ENCODE data around the gene FOXO3. TPM values are rescaled to one million over a fixed set of nuclear protein-coding genes. Genes with fewer than 3 reads are reported as not detected.
"Not testable (repeated sequence)": the region's sequence is repeated elsewhere in the genome, so short reads cannot be mapped to it uniquely, and the experiment has no call there.

Gene FOXO3
- total and polyA plus RNA-seq, 2 experiments from 2014 or later = 19.7 to 36.6 TPM

- H2AFZ ChIP-seq = peak overlapping the region; percentile 87
These were observed 744 bp upstream of the FOXO3 start for GRCh38 chr6:108559884-108560462.

GRCh38 chr6:108561309-108561647, 561 bp downstream of the FOXO3 start:
- H3K36me3 ChIP-seq (ENCODE audit: low read depth); H3K9me2 ChIP-seq (ENCODE audit: insufficient read depth); H2AFZ ChIP-seq; in situ Hi-C loops (cut with MboI); H4K20me1 ChIP-seq (ENCODE audit: insufficient read depth); H3K9me3 ChIP-seq (ENCODE audit: low read depth); H3K27me3 ChIP-seq (replicated peaks; ENCODE audit: insufficient read depth): not testable (repeated sequence)
- peak overlapping the region; percentile 98 for H3K4me3 ChIP-seq
- H3F3A ChIP-seq (ENCODE audit: insufficient read depth) = peaks cover 37% of the 10 kb centered on the region
- peak overlapping the region; percentile 96 for H3K4me2 ChIP-seq (ENCODE audit: unreplicated experiment)
- H3K79me2 ChIP-seq (ENCODE audit: insufficient read depth) = peaks cover 42% of the 10 kb centered on the region
- H3K4me1 ChIP-seq (ENCODE audit: insufficient read depth) = peaks cover 35% of the 10 kb centered on the region
- peak; percentile 29 for DNase-seq
- WGBS, 2 experiments (ENCODE audit: low coverage in 1 of 2, low lambda C conversion rate in 2 of 2, missing lambda C conversion rate in 2 of 2) = no CpG with 5 or more reads among the region's 40 CpGs
- H3K27ac ChIP-seq = peak overlapping the region; percentile 97
- H3K9ac ChIP-seq = peak overlapping the region; percentile 98

More at GRCh38 chr6:108559884-108560462, 744 bp upstream of the FOXO3 start:
- DNase-seq = peak; percentile 85
- peaks cover 25% of the 10 kb centered on the region for H3F3A ChIP-seq (ENCODE audit: insufficient read depth)
- TF ChIP-seq EZH2 (IDR thresholded peaks at IDR 0.05; ENCODE audit: insufficient read depth, poor library complexity, severe bottlenecking) = no peak
- TF ChIP-seq EZH2phosphoT487 (IDR thresholded peaks at IDR 0.05; ENCODE audit: insufficient read depth, low read depth) = no peak
- H3K79me2 ChIP-seq (ENCODE audit: insufficient read depth) = peaks cover 30% of the 10 kb centered on the region
- H3K4me3 ChIP-seq = peak overlapping the region; percentile 98
- H3K27me3 ChIP-seq (replicated peaks; ENCODE audit: insufficient read depth) = no peaks in the 10 kb centered on the region
- no peaks in the 10 kb centered on the region for H3K9me3 ChIP-seq (ENCODE audit: low read depth)
- H3K4me2 ChIP-seq (ENCODE audit: unreplicated experiment) = peak overlapping the region; percentile 96
- no peaks in the 10 kb centered on the region for H3K36me3 ChIP-seq (ENCODE audit: low read depth)
- in situ Hi-C loops (cut with MboI) = no loop called here
- H3K27ac ChIP-seq = peak overlapping the region; percentile 97
- no peaks in the 10 kb centered on the region for H3K9me2 ChIP-seq (ENCODE audit: insufficient read depth)
- peaks cover 23% of the 10 kb centered on the region for H3K4me1 ChIP-seq (ENCODE audit: insufficient read depth)
- H3K9ac ChIP-seq = peak overlapping the region; percentile 98
- WGBS, 2 experiments (ENCODE audit: low coverage in 1 of 2, low lambda C conversion rate in 2 of 2, missing lambda C conversion rate in 2 of 2) = 1% methylated on average over 50 to 62 of the region's 64 CpGs
- H4K20me1 ChIP-seq (ENCODE audit: insufficient read depth) = no peaks in the 10 kb centered on the region

GRCh38 chr6:108561742-108562502, 1.2 kb downstream of the FOXO3 start:
- Histone ChIP-seq H3K9me2 (ENCODE audit: insufficient read depth) (no peaks in the 10 kb centered on the region), H3K79me2 (ENCODE audit: insufficient read depth) (peaks cover 48% of the 10 kb centered on the region), H2AFZ (peak overlapping the region; percentile 20; the same call in 1 of the 2 replicates), H3K9me3 (ENCODE audit: low read depth) (no peaks in the 10 kb centered on the region), H3K27me3 (replicated peaks; ENCODE audit: insufficient read depth) (no peaks in the 10 kb centered on the region), H4K20me1 (ENCODE audit: insufficient read depth) (peaks cover 10% of the 10 kb centered on the region), H3K27ac (peak overlapping the region; percentile 77), H3K4me3 (peak overlapping the region; percentile 98), H3K4me2 (ENCODE audit: unreplicated experiment) (peak overlapping the region; percentile 96), H3K9ac (peak overlapping the region; percentile 98), H3F3A (ENCODE audit: insufficient read depth) (peaks cover 43% of the 10 kb centered on the region), H3K36me3 (ENCODE audit: low read depth) (no peaks in the 10 kb centered on the region), H3K4me1 (ENCODE audit: insufficient read depth) (peaks cover 42% of the 10 kb centered on the region)
- 6 to 8% methylated on average over 42 of the region's 46 CpGs for whole genome bisulfite sequencing, 2 experiments (ENCODE audit: low coverage in 1 of 2, low lambda C conversion rate in 2 of 2, missing lambda C conversion rate in 2 of 2)
- DNase-seq = peak; percentile 63
- in situ Hi-C loops (cut with MboI) = no loop called here
- TF ChIP-seq EZH2phosphoT487 (IDR thresholded peaks at IDR 0.05; ENCODE audit: insufficient read depth, low read depth) (no peak), EZH2 (IDR thresholded peaks at IDR 0.05; ENCODE audit: insufficient read depth, poor library complexity, severe bottlenecking) (no peak)

- in situ Hi-C loops (cut with MboI) = no loop called here
- Histone ChIP-seq H3K9me3 (ENCODE audit: low read depth) (no peaks in the 10 kb centered on the region), H3K9ac (peak overlapping the region; percentile 98), H3K4me2 (ENCODE audit: unreplicated experiment) (peak overlapping the region; percentile 96), H3K4me3 (peak overlapping the region; percentile 98), H3K27ac (peak overlapping the region; percentile 77), H3K4me1 (ENCODE audit: insufficient read depth) (peaks cover 42% of the 10 kb centered on the region), H3K9me2 (ENCODE audit: insufficient read depth) (no peaks in the 10 kb centered on the region), H3F3A (ENCODE audit: insufficient read depth) (peaks cover 50% of the 10 kb centered on the region), H3K36me3 (ENCODE audit: low read depth) (no peaks in the 10 kb centered on the region), H2AFZ (peak overlapping the region; percentile 20; the same call in 1 of the 2 replicates), H3K79me2 (ENCODE audit: insufficient read depth) (peaks cover 55% of the 10 kb centered on the region), H3K27me3 (replicated peaks; ENCODE audit: insufficient read depth) (no peaks in the 10 kb centered on the region), H4K20me1 (ENCODE audit: insufficient read depth) (peaks cover 13% of the 10 kb centered on the region)
- peak; percentile 71 for DNase-seq
- no peak for TF ChIP-seq EZH2 (IDR thresholded peaks at IDR 0.05; ENCODE audit: insufficient read depth, poor library complexity, severe bottlenecking)
- no peak for TF ChIP-seq EZH2phosphoT487 (IDR thresholded peaks at IDR 0.05; ENCODE audit: insufficient read depth, low read depth)
- 33 to 35% methylated on average over 15 to 17 of the region's 17 CpGs for WGBS, 2 experiments (ENCODE audit: low coverage in 1 of 2, low lambda C conversion rate in 2 of 2, missing lambda C conversion rate in 2 of 2)
These were observed 1.8 kb downstream of the FOXO3 start for GRCh38 chr6:108562503-108562993.

Measured in GM23248 (cell line).